K562 (cell line): ENCODE results near the gene DCXR. TPM values are rescaled to one million over a fixed set of nuclear protein-coding genes. Genes with fewer than 3 reads are reported as not detected.

Source experiments
- BCOR ChIP-seq: fragments of 450-650 bp; IDR thresholded peaks from 2 replicates; pipeline ENCODE4 v1.6.1; 2016
- BHLHE40 ChIP-seq: IDR thresholded peaks from 2 replicates; pipeline ENCODE4 v1.6.1; 2011; ENCODE audit warnings: low read length, improper control_type of control experiment
- CC2D1A ChIP-seq: fragments of 450-650 bp; IDR thresholded peaks from 2 replicates; pipeline ENCODE4 v1.6.1; 2017; ENCODE audit warnings: mild to moderate bottlenecking
- CREM ChIP-seq: IDR thresholded peaks from 2 replicates; pipeline ENCODE4 v1.6.1; 2014; ENCODE audit warnings: antibody characterized with exemption, low read depth
- DACH1 ChIP-seq: fragments of 450-650 bp; IDR thresholded peaks from 2 replicates; pipeline ENCODE4 v1.6.1; 2018; ENCODE audit not compliant: partially characterized antibody
- E2F1 ChIP-seq: sonication (generic); formaldehyde crosslinking; IDR thresholded peaks from 2 replicates; pipeline ENCODE4 v1.8.1; 2023; ENCODE audit warnings: mild to moderate bottlenecking, missing genetic modification reagents, moderate library complexity
- HCFC1 ChIP-seq: IDR thresholded peaks from 2 replicates; pipeline ENCODE4 v1.6.1; 2012; ENCODE audit warnings: low read depth, low read length, improper control_type of control experiment
- LEF1 ChIP-seq: fragments of 450-650 bp; IDR thresholded peaks from 2 replicates; pipeline ENCODE4 v1.6.1; 2016; ENCODE audit warnings: mild to moderate bottlenecking
- MCM2 ChIP-seq: fragments of 450-650 bp; IDR thresholded peaks from 2 replicates; pipeline ENCODE4 v1.6.1; 2017; ENCODE audit warnings: low read depth, mild to moderate bottlenecking
- NONO ChIP-seq, 2 experiments: fragments of 200-400 bp in 1 of 2; fragments of 450-650 bp in 1 of 2; formaldehyde crosslinking in 1 of 2; IDR thresholded peaks; 2 replicates each; pipeline ENCODE4 v1.6.1; 2017; ENCODE audit warnings: low read depth in 2 of 2, mild to moderate bottlenecking in 2 of 2, moderate library complexity in 2 of 2, low read length in 1 of 2
- OTX1 ChIP-seq: fragments of 450-650 bp; formaldehyde crosslinking; IDR thresholded peaks from 2 replicates; pipeline ENCODE4 v1.4.0; 2022; ENCODE audit warnings: mild to moderate bottlenecking
- REST ChIP-seq, 2 experiments: fragments of 450-650 bp; formaldehyde crosslinking in 1 of 2; IDR thresholded peaks; 2 replicates each; pipeline versions ENCODE4 v1.4.0 to v1.6.1; 2014 to 2020; ENCODE audit warnings: mild to moderate bottlenecking in 2 of 2, borderline replicate concordance in 1 of 2, low read depth in 1 of 2
- TAF1 ChIP-seq: IDR thresholded peaks from 2 replicates; pipeline ENCODE4 v1.6.1; 2011; ENCODE audit warnings: mild to moderate bottlenecking, low read length, moderate library complexity; ENCODE audit not compliant: insufficient read depth, control insufficient read depth, severe bottlenecking; ENCODE audit errors: extremely low read depth
- TEAD4 ChIP-seq, 2 experiments: sonication (generic) in 1 of 2; formaldehyde crosslinking in 1 of 2; IDR thresholded peaks; 2 replicates each; pipeline versions ENCODE4 v1.6.1 to v1.8.0; 2012 to 2022; ENCODE audit warnings: borderline replicate concordance in 1 of 2, inconsistent platforms in 1 of 2, low read length in 1 of 2, mild to moderate bottlenecking in 1 of 2, missing genetic modification reagents in 1 of 2
- ZBTB7A ChIP-seq: IDR thresholded peaks from 2 replicates; pipeline ENCODE4 v1.6.1; 2011; ENCODE audit warnings: low read depth, mild to moderate bottlenecking, low read length, moderate library complexity, borderline replicate concordance; ENCODE audit not compliant: control insufficient read depth
- ZNF76 ChIP-seq: fragments of 250-450 bp; sonication (Bioruptor Pico); IDR thresholded peaks from 2 replicates; pipeline ENCODE4 v1.4.0; 2020; ENCODE audit warnings: mild to moderate bottlenecking, moderate library complexity, borderline replicate concordance
- polyA plus RNA-seq, 8 experiments: library from polyadenylated mRNA; depleted of rRNA in 4 of 8; stranded (reverse) in 5 of 8; unstranded in 3 of 8; fragments of >200 nt; fragmentation: Nextera tagmentation in 2 of 8; fragmentation: Illumina TruSeq in 1 of 8; extraction: Ambion mirVana in 2 of 8; extraction: Trizol in 1 of 8; gene quantifications; 2 replicates each; pipeline versions ENCODE4 v1.2.1 to v1.2.3, GENCODE V29; 2011 to 2014; ENCODE audit warnings: inconsistent platforms in 1 of 8, missing spikeins in 1 of 8
- total RNA-seq, 7 experiments: library from RNA; depleted of rRNA in 6 of 7; stranded (reverse); fragments of >200 nt in 6 of 7; fragmentation: Illumina TruSeq in 2 of 7; extraction: Trizol in 2 of 7; gene quantifications; 2 replicates each; pipeline versions ENCODE4 v1.2.1 to v1.2.3, GENCODE V29; 2011 to 2021; ENCODE audit warnings: low replicate concordance in 1 of 7

The DCXR gene
- total and polyA plus RNA-seq, 9 of the 15 experiments (the other 6 are each of a cell fraction or from before 2014, with no cell fraction given), result 21.3 to 274 (median 156) TPM

- TF ChIP-seq REST (IDR thresholded peaks at IDR 0.05; ENCODE audit: borderline replicate concordance) (peak; percentile 98), REST (CRISPR knock-in tag; IDR thresholded peaks at IDR 0.05; ENCODE audit: low read depth) (no peak), TAF1 (peak; percentile 54), HCFC1 (peak; percentile 18; the same call in 1 of the 2 replicates), CC2D1A (no peak), DACH1 (no peak), LEF1 (peak; percentile 31; the same call in 1 of the 2 replicates), ZBTB7A (peak; percentile 76), NONO (IDR thresholded peaks at IDR 0.05; ENCODE audit: low read depth in 2 of 2, low read length in 1 of 2) (peak; percentile 80 to 98; a peak in 3 of 4 replicates), BHLHE40 (peak; percentile 82), MCM2 (no peak), ZNF76 (CRISPR knock-in tag) (no peak), CREM (peak; percentile 61; the same call in 1 of the 2 replicates), E2F1 (CRISPR knock-in tag) (peak; percentile 69; the same call in 1 of the 2 replicates), BCOR (peak; percentile 65), OTX1 (CRISPR knock-in tag) (0 out of 2 replicates have a peak, but pooled peaks have one; percentile 50), TEAD4 (IDR thresholded peaks at IDR 0.05; ENCODE audit: low read length) (0 out of 2 replicates have a peak, but pooled peaks have one; percentile 6), TEAD4 (CRISPR knock-in tag; IDR thresholded peaks at IDR 0.05; ENCODE audit: borderline replicate concordance) (no peak; the same call in 1 of the 2 replicates)
Measured at GRCh38 chr17:82037092-82037888, at the start of gene DCXR (continued).
